AG09309 (cell line): ENCODE data around the gene PCGF2.

ENCODE experiments used
- DNase-seq: peaks from one replicate; pipeline ENCODE4 v3.0.0-alpha.2; 2010; ENCODE audit warnings: low read depth
- H3K4me3 ChIP-seq: 2 replicates; pipeline ENCODE4 v1.5.1; 2011; ENCODE audit warnings: mild to moderate bottlenecking, low read depth, low read length, moderate library complexity; ENCODE audit not compliant: control insufficient read depth
- CTCF ChIP-seq: IDR thresholded peaks from 2 replicates; pipeline ENCODE4 v1.5.1; 2011; ENCODE audit warnings: mild to moderate bottlenecking, low read depth, low read length, inconsistent platforms; ENCODE audit not compliant: insufficient read depth, control insufficient read depth; ENCODE audit errors: missing control alignments

PCGF2 gene

GRCh38 chr17:38719289-38719942 lies 28.7 kb downstream of the PCGF2 start:
- H3K4me3 ChIP-seq, result no peak overlapping the region
- TF ChIP-seq CTCF, result no peak
- no peak for DNase-seq

DNA sequence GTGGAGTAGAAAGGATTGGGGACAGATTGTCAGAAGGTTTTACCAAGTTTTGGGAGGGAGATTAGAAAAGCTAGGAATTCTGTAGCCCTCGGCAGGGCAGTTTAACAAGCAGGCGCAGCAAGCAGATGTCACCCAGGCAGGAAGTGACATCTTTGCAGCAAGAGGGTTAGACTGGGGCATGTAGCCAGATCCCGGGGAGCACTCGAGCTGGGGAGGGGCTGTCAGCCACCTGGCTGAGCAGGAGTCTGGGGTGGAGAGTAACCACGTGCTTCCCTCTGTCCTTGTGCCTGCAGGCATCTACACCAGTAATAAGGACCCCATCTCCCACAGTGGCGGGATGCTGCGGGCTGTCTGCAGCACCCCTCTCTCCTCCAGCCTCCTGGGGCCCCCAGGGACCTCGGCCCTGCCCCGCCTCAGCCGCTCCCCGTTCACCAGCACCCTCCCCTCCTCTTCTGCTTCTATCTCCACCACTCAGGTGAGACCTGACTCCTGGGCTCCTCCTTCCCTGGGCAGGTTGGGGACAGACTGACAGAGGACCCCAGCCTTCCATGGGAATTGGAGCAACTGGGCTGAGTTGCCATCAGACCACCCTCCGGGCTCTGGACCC lies 30.9 kb downstream of the PCGF2 start:
- H3K4me3 ChIP-seq, result no peak overlapping the region
- no peak for TF ChIP-seq CTCF
- DNase-seq, result no peak

DNA sequence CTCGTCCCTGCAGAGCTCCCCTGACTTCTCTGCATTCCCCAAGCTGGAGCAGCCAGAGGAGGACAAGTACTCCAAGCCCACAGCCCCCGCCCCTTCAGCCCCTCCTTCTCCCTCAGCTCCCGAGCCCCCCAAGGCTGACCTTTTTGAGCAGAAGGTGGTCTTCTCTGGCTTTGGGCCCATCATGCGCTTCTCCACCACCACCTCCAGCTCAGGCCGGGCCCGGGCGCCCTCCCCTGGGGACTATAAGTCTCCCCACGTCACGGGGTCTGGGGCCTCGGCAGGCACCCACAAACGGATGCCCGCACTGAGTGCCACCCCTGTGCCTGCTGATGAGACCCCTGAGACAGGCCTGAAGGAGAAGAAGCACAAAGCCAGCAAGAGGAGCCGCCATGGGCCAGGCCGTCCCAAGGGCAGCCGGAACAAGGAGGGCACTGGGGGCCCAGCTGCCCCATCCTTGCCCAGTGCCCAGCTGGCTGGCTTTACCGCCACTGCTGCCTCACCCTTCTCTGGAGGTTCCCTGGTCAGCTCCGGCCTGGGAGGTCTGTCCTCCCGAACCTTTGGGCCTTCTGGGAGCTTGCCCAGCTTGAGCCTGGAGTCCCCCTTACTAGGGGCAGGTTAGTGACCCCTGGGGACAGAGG lies 31.6 kb downstream of the PCGF2 start:
- H3K4me3 ChIP-seq, result no peak overlapping the region
- no peak for TF ChIP-seq CTCF
- no peak for DNase-seq

- no peak overlapping the region for H3K4me3 ChIP-seq
- TF ChIP-seq CTCF, result no peak
- no peak for DNase-seq
Measured at GRCh38 chr17:38715216-38715943, 32.8 kb downstream of the PCGF2 start.

GRCh38 chr17:38713456-38714075 lies 34.6 kb downstream of the PCGF2 start:
- TF ChIP-seq CTCF, result no peak
- H3K4me3 ChIP-seq, result no peak overlapping the region
- no peak for DNase-seq

DNA sequence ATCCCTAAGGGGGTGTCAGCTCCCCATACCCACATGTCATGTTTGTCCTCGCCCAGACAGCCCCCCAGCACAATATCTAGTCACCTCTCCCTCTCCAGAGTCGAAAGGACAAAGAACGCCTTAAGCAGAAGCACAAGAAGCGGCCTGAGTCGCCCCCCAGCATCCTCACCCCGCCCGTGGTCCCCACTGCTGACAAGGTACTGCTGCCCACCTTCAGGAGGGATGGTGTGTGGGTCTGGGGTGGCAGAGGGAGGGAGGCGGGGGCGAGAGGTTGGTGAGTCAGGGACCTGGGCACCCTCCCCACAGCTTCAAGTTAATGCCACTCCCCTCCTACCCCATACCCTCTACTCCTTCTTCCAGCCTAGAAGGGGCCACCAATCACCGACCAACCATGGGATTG lies 35.5 kb downstream of the PCGF2 start:
- no peak for DNase-seq
- no peak for TF ChIP-seq CTCF
- H3K4me3 ChIP-seq, result no peak overlapping the region
